ENCODE measurements around the gene REN. TPM values are rescaled to one million over a fixed set of nuclear protein-coding genes. Genes with fewer than 3 reads are reported as not detected.

REN gene
- total and polyA plus RNA-seq, 2 donors (not counting 3 experiments of a cell fraction or from before 2014, with no cell fraction given): 0.11 TPM; not detected in 1

GRCh38 chr1:204105131-204105515 lies 61.0 kb downstream of the REN start:
- no peaks in the 10 kb centered on the region for H3K9me3 ChIP-seq (replicated peaks; ENCODE audit: control insufficient read depth, insufficient read depth, low read length)
- FAIRE-seq (no peak), DNase-seq (ENCODE audit: low read depth, low spot score) (no peak)
- no peaks in the 10 kb centered on the region for H3K36me3 ChIP-seq (ENCODE audit: control insufficient read depth in 2 of 2, extremely low read depth in 1 of 2, insufficient read depth in 2 of 2, low read length in 2 of 2)
- POLR2A ChIA-PET: no interaction called here
- peak overlapping the region; percentile 35 for H3K4me2 ChIP-seq (ENCODE audit: insufficient read depth, low read length)
- no TSS peak for BruUV-seq (replicated peaks)
- peaks cover 17% of the 10 kb centered on the region for H3K79me2 ChIP-seq (ENCODE audit: control insufficient read depth, insufficient read depth, low read length)
- CTCF ChIA-PET: interaction anchor here (1.5 to 6.8 kb wide), 2 partner anchors 24 to 234 kb away, joined by 8 to 50 read pairs; no protein-coding TSS in a partner anchor
- dilution Hi-C loops (cut with MboI; ENCODE audit: extremely low pct_ligation_motif_present, low sequenced_read_pairs) (no loop called here), intact Hi-C loops (cut with micrococcal nuclease) (no loop called here)
- no peak for TF ChIP-seq JUN (IDR thresholded peaks at IDR 0.05; ENCODE audit: borderline replicate concordance, insufficient read depth, insufficient read length, low read depth)
- TF ChIP-seq EZH2 (IDR thresholded peaks at IDR 0.05; ENCODE audit: borderline replicate concordance, low read depth, low read length, severe bottlenecking): no peak
- TF ChIP-seq CTCF (IDR thresholded peaks at IDR 0.05; ENCODE audit: extremely low read depth in 1 of 2, insufficient read depth in 1 of 2, low read depth in 1 of 2, low read length in 2 of 2): no peak
- TF ChIP-seq MYC (IDR thresholded peaks at IDR 0.05; ENCODE audit: low read depth, low read length): no peak
- TF ChIP-seq MAX (IDR thresholded peaks at IDR 0.05; ENCODE audit: insufficient read depth, insufficient read length): no peak
- TF ChIP-seq POLR2A (IDR thresholded peaks at IDR 0.05; ENCODE audit: low read depth, low read length): no peak
- TF ChIP-seq POLR2AphosphoS5 (IDR thresholded peaks at IDR 0.05; ENCODE audit: insufficient read depth, low read depth, low read length): no peak
- no peak for TF ChIP-seq FOS (IDR thresholded peaks at IDR 0.05; ENCODE audit: borderline replicate concordance, insufficient read depth, low read length)
- TF ChIP-seq GATA2 (IDR thresholded peaks at IDR 0.05; ENCODE audit: insufficient read depth, insufficient read length, low read depth, low read length): no peak
- peak overlapping the region; percentile 73 for H3K27ac ChIP-seq (ENCODE audit: insufficient read depth, low read depth, low read length)
- no peak overlapping the region for H2AFZ ChIP-seq (ENCODE audit: low read depth, low read length)
- no peak overlapping the region for H3K9ac ChIP-seq (replicated peaks; ENCODE audit: extremely low read depth, insufficient read depth, low read length)
- H3K9me1 ChIP-seq (replicated peaks; ENCODE audit: control insufficient read depth, extremely low read depth, insufficient read depth, low read length): no peaks in the 10 kb centered on the region
- no peak overlapping the region for H3K4me3 ChIP-seq (replicated peaks in 1 of 3; ENCODE audit: insufficient read depth in 1 of 3, low read depth in 1 of 3, low read length in 3 of 3)
- H3K4me1 ChIP-seq (ENCODE audit: control insufficient read depth, extremely low read depth, insufficient read depth, low read length): peaks cover 57% of the 10 kb centered on the region
- no peaks in the 10 kb centered on the region for H3K27me3 ChIP-seq (ENCODE audit: control insufficient read depth in 2 of 2, insufficient read depth in 2 of 2, low read length in 2 of 2)
- H4K20me1 ChIP-seq (replicated peaks; ENCODE audit: control insufficient read depth, extremely low read depth, insufficient read depth, low read length): no peaks in the 10 kb centered on the region

Other genes starting within 250 kb of the REN start
- gene SOX13, start 93.2 kb downstream of the REN start, total RNA-seq: 38.0 and 40.8 TPM in 2 replicates
- gene SOX13, start 93.2 kb downstream of the REN start, polyA plus RNA-seq: 50.4 and 57.7 TPM in 2 replicates
- 13.5 and 15.5 TPM in 2 replicates for gene ETNK2, start 14.3 kb downstream of the REN start, total RNA-seq
- 27.5 and 32.9 TPM in 2 replicates for gene ETNK2, start 14.3 kb downstream of the REN start, polyA plus RNA-seq
- gene KISS1, start 30.2 kb upstream of the REN start, total RNA-seq: 1.00 and 3.9 TPM in 2 replicates
- 0.22 and 0.60 TPM in 2 replicates for gene KISS1, start 30.2 kb upstream of the REN start, polyA plus RNA-seq
- gene GOLT1A, start 47.7 kb upstream of the REN start, total RNA-seq: not detected in 2 replicates
- gene GOLT1A, start 47.7 kb upstream of the REN start, polyA plus RNA-seq: not detected in 2 replicates
- 11.5 and 15.0 TPM in 2 replicates for gene PLEKHA6, start 193.6 kb upstream of the REN start, total RNA-seq
- gene PLEKHA6, start 193.6 kb upstream of the REN start, polyA plus RNA-seq: 2.1 and 2.4 TPM in 2 replicates
- 39.8 and 41.7 TPM in 2 replicates for gene PPP1R15B, start 245.5 kb upstream of the REN start, total RNA-seq
- gene PPP1R15B, start 245.5 kb upstream of the REN start, polyA plus RNA-seq: 15.4 and 16.8 TPM in 2 replicates

Measured in endothelial cell of umbilical vein (primary cell).